Left forelimb (tissue), 1 donor: ENCODE results near the gene PRR15L.
"Not testable (repeated sequence)": the region's sequence is repeated elsewhere in the genome, so short reads cannot be mapped to it uniquely, and the experiment has no call there.

Experiments used
- DNase-seq: peaks from one replicate; pipeline ENCODE4 v3.0.0-alpha.2; 2018; ENCODE audit warnings: low spot score

PRR15L gene

GRCh38 chr17:47988445-47988844, 30.8 kb upstream of the PRR15L start:
- not testable (repeated sequence) for DNase-seq

GRCh38 chr17:47987240-47987835, 29.7 kb upstream of the PRR15L start:
- no peak for DNase-seq

- no peak for DNase-seq
Measured at GRCh38 chr17:47986520-47986919, 28.8 kb upstream of the PRR15L start.

- DNase-seq = no peak
Measured at GRCh38 chr17:47983492-47984223, 26.0 kb upstream of the PRR15L start.

GRCh38 chr17:47982645-47983390, 25.1 kb upstream of the PRR15L start:
- DNase-seq = no peak

GRCh38 chr17:47982091-47982617, 24.5 kb upstream of the PRR15L start:
- DNase-seq = no peak

GRCh38 chr17:47981462-47981861, 23.8 kb upstream of the PRR15L start:
- no peak for DNase-seq

GRCh38 chr17:47980541-47980940, 22.9 kb upstream of the PRR15L start:
- no peak for DNase-seq

GRCh38 chr17:47978324-47978723, 20.6 kb upstream of the PRR15L start:
- DNase-seq = peak; percentile 76

GRCh38 chr17:47975823-47976205, 18.1 kb upstream of the PRR15L start:
- no peak for DNase-seq

- DNase-seq = no peak
Measured at GRCh38 chr17:47975189-47975822, 17.6 kb upstream of the PRR15L start.

- DNase-seq = no peak
Measured at GRCh38 chr17:47973541-47973940, 15.9 kb upstream of the PRR15L start.

- DNase-seq = peak; percentile 100
Measured at GRCh38 chr17:47970725-47971499, 13.2 kb upstream of the PRR15L start, which contains the start of gene CDK5RAP3. TSS of gene CDK5RAP3 (plus strand) at chr17:47971113. CDS start at chr17:47971147, 34 bp downstream.

GRCh38 chr17:47969930-47970724, 12.4 kb upstream of the PRR15L start:
- DNase-seq = no peak

GRCh38 chr17:47968836-47969235, 11.2 kb upstream of the PRR15L start:
- DNase-seq = no peak

GRCh38 chr17:47967607-47968252, 10.0 kb upstream of the PRR15L start:
- no peak for DNase-seq

GRCh38 chr17:47966079-47966519, 8.4 kb upstream of the PRR15L start:
- no peak for DNase-seq

- no peak for DNase-seq
Measured at GRCh38 chr17:47964856-47965255, 7.2 kb upstream of the PRR15L start.

GRCh38 chr17:47962901-47963300, 5.2 kb upstream of the PRR15L start:
- DNase-seq = no peak

- DNase-seq = no peak
Measured at GRCh38 chr17:47961406-47961805, 3.7 kb upstream of the PRR15L start.
